WTC11 (cell line): ENCODE results near the gene TRIP10. TPM values are rescaled to one million over a fixed set of nuclear protein-coding genes. Genes with fewer than 3 reads are reported as not detected.

Experiments
- ATAC-seq: fragments of 200-7000 bp; cut with Tn5 transposase; 2 replicates; pipeline ENCODE4 v1.10.0; 2021; ENCODE audit warnings: mild to moderate bottlenecking, moderate library complexity
- CTCF ChIA-PET: fragments of 300-600 bp; sonication (Branson Sonifier 250); formaldehyde crosslinking; loops from one replicate; lab custom pipeline; 2021; ENCODE audit warnings: antibody characterized with exemption; lab: Charles Lee
- POLR2A ChIA-PET: fragments of 350-600 bp; sonication (Branson Sonifier 250); formaldehyde crosslinking; loops from one replicate; lab custom pipeline; 2021; ENCODE audit warnings: antibody characterized with exemption; lab: Charles Lee
- DNase-seq: peaks from one replicate; pipeline ENCODE4 v3.0.0; 2021; ENCODE audit warnings: low spot score
- H3K27ac Mint-ChIP-seq: 2 replicates; pipeline ENCODE4 v1.8.0; 2021; ENCODE audit warnings: mixed read lengths
- H3K27me3 Mint-ChIP-seq: 2 replicates; pipeline ENCODE4 v1.8.0; 2021; ENCODE audit warnings: low read depth, mild to moderate bottlenecking, moderate library complexity, mixed read lengths
- H3K36me3 Mint-ChIP-seq: 2 replicates; pipeline ENCODE4 v1.8.0; 2021; ENCODE audit warnings: mixed read lengths
- H3K4me1 Mint-ChIP-seq: 2 replicates; pipeline ENCODE4 v1.8.0; 2022; ENCODE audit warnings: mixed read lengths
- H3K4me3 Mint-ChIP-seq: 2 replicates; pipeline ENCODE4 v1.8.0; 2021; ENCODE audit warnings: mild to moderate bottlenecking, moderate library complexity, mixed read lengths
- H3K9me3 Mint-ChIP-seq: 2 replicates; pipeline ENCODE4 v1.8.0; 2021; ENCODE audit warnings: mixed read lengths
- ATF1 ChIP-seq: sonication (generic); formaldehyde crosslinking; IDR thresholded peaks from 2 replicates; pipeline ENCODE4 v1.8.1; 2023; ENCODE audit warnings: mild to moderate bottlenecking, moderate library complexity, missing genetic modification reagents
- CBFB ChIP-seq: sonication (generic); formaldehyde crosslinking; IDR thresholded peaks from 2 replicates; pipeline ENCODE4 v1.8.1; 2022; ENCODE audit warnings: mild to moderate bottlenecking, low read depth, missing genetic modification reagents
- CREM ChIP-seq: sonication (generic); formaldehyde crosslinking; IDR thresholded peaks from 2 replicates; pipeline ENCODE4 v1.8.1; 2022; ENCODE audit warnings: mild to moderate bottlenecking, missing genetic modification reagents, moderate library complexity
- ESRRA ChIP-seq: sonication (generic); formaldehyde crosslinking; IDR thresholded peaks from 2 replicates; pipeline ENCODE4 v1.8.1; 2022; ENCODE audit warnings: mild to moderate bottlenecking, missing genetic modification reagents, borderline replicate concordance
- ETV6 ChIP-seq: sonication (generic); formaldehyde crosslinking; IDR thresholded peaks from 2 replicates; pipeline ENCODE4 v1.8.1; 2022; ENCODE audit warnings: mild to moderate bottlenecking, missing genetic modification reagents
- FOXJ3 ChIP-seq: sonication (generic); formaldehyde crosslinking; IDR thresholded peaks from 2 replicates; pipeline ENCODE4 v1.9.0; 2021; ENCODE audit warnings: missing genetic modification reagents, mild to moderate bottlenecking, borderline replicate concordance
- FOXP1 ChIP-seq: sonication (generic); formaldehyde crosslinking; IDR thresholded peaks from 2 replicates; pipeline ENCODE4 v1.8.0; 2022; ENCODE audit warnings: missing genetic modification reagents, mild to moderate bottlenecking, moderate library complexity, borderline replicate concordance
- GRHL2 ChIP-seq: fragments of 250-450 bp; sonication (Bioruptor Pico); IDR thresholded peaks from 2 replicates; pipeline ENCODE4 v1.8.0; 2022; ENCODE audit warnings: mild to moderate bottlenecking, moderate library complexity; ENCODE audit not compliant: insufficient replicate concordance, severe bottlenecking
- NFYB ChIP-seq: sonication (generic); formaldehyde crosslinking; conservative IDR thresholded peaks from 2 replicates; pipeline ENCODE4 v1.8.0; 2022; ENCODE audit warnings: low read depth, missing genetic modification reagents
- NR2C2 ChIP-seq: sonication (generic); formaldehyde crosslinking; IDR thresholded peaks from 2 replicates; pipeline ENCODE4 v1.8.0; 2022; ENCODE audit warnings: mild to moderate bottlenecking, missing genetic modification reagents
- RELA ChIP-seq: sonication (generic); formaldehyde crosslinking; IDR thresholded peaks from 2 replicates; pipeline ENCODE4 v1.8.1; 2022; ENCODE audit warnings: missing genetic modification reagents, mild to moderate bottlenecking, borderline replicate concordance
- RORB ChIP-seq: fragments of 250-450 bp; sonication (Bioruptor Pico); IDR thresholded peaks from 2 replicates; pipeline ENCODE4 v1.9.0; 2021; ENCODE audit warnings: mild to moderate bottlenecking
- SMAD3 ChIP-seq: sonication (generic); formaldehyde crosslinking; IDR thresholded peaks from 2 replicates; pipeline ENCODE4 v1.8.0; 2022; ENCODE audit warnings: missing genetic modification reagents, mild to moderate bottlenecking, borderline replicate concordance
- TCF7 ChIP-seq: sonication (generic); formaldehyde crosslinking; IDR thresholded peaks from 2 replicates; pipeline ENCODE4 v1.8.0; 2022; ENCODE audit warnings: mild to moderate bottlenecking, low read depth, missing genetic modification reagents, moderate library complexity
- ZNF232 ChIP-seq: sonication (generic); formaldehyde crosslinking; IDR thresholded peaks from 2 replicates; pipeline ENCODE4 v1.8.0; 2022; ENCODE audit warnings: mild to moderate bottlenecking, missing genetic modification reagents
- ZNF396 ChIP-seq: fragments of 250-450 bp; sonication (Bioruptor Pico); IDR thresholded peaks from 2 replicates; pipeline ENCODE4 v1.8.0; 2021; ENCODE audit warnings: mild to moderate bottlenecking, moderate library complexity, borderline replicate concordance
- total RNA-seq: library from RNA; stranded (reverse); gene quantifications from 3 replicates; pipeline ENCODE4 v1.2.3, GENCODE V29; 2021
- TF ChIP-seq, protein P1 (sequence below): sonication (generic); formaldehyde crosslinking; conservative IDR thresholded peaks from 2 replicates; pipeline ENCODE4 v1.8.1; 2023; ENCODE audit warnings: mild to moderate bottlenecking, low read depth, missing genetic modification reagents, moderate library complexity
- TF ChIP-seq, protein P2 (sequence below): sonication (generic); formaldehyde crosslinking; conservative IDR thresholded peaks from 2 replicates; pipeline ENCODE4 v1.8.1; 2022; ENCODE audit warnings: mild to moderate bottlenecking, missing genetic modification reagents
- TF ChIP-seq, protein P3 (sequence below): sonication (generic); formaldehyde crosslinking; IDR thresholded peaks from 2 replicates; pipeline ENCODE4 v1.8.1; 2023; ENCODE audit warnings: mild to moderate bottlenecking, missing genetic modification reagents
- TF ChIP-seq, protein P4 (sequence below): fragments of 250-450 bp; sonication (Bioruptor Pico); IDR thresholded peaks from 2 replicates; pipeline ENCODE4 v2.1.2; 2022; ENCODE audit warnings: mild to moderate bottlenecking, moderate library complexity
- TF ChIP-seq, protein P5 (sequence below): fragments of 200-600 bp; IDR thresholded peaks from 2 replicates; pipeline ENCODE4 v1.8.0; 2022; ENCODE audit warnings: antibody characterized with exemption
- TF ChIP-seq, protein P6 (sequence below): sonication (generic); formaldehyde crosslinking; IDR thresholded peaks from 2 replicates; pipeline ENCODE4 v1.8.1; 2023; ENCODE audit warnings: mild to moderate bottlenecking, missing genetic modification reagents, borderline replicate concordance
- TF ChIP-seq, protein P7 (sequence below): sonication (generic); formaldehyde crosslinking; IDR thresholded peaks from 2 replicates; pipeline ENCODE4 v1.8.0; 2022; ENCODE audit warnings: mild to moderate bottlenecking, missing genetic modification reagents

The TRIP10 gene
- total RNA-seq, 1 experiment from 2014 or later, result 76.6 TPM

DNA sequence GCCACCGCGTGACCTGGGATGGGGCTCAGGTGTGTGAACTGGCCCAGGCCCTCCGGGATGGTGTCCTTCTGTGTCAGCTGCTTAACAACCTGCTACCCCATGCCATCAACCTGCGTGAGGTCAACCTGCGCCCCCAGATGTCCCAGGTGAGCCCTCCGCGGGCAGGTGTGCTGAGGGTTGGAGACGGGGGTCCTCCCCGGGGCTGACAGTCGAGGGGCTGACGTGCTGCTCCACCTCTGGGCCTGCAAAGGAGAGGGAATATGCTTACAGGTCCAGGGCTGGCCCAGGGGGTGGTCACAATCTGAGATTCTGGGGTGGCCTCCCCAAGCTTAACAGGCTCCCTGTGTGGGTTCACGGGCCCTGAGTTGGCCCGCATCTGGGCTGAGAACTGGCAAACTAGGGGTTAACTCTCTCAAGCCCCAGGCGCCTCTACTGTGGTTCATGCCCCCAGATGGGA lies 33.4 kb downstream of the TRIP10 start (continued):
- TF ChIP-seq, protein P1, sequence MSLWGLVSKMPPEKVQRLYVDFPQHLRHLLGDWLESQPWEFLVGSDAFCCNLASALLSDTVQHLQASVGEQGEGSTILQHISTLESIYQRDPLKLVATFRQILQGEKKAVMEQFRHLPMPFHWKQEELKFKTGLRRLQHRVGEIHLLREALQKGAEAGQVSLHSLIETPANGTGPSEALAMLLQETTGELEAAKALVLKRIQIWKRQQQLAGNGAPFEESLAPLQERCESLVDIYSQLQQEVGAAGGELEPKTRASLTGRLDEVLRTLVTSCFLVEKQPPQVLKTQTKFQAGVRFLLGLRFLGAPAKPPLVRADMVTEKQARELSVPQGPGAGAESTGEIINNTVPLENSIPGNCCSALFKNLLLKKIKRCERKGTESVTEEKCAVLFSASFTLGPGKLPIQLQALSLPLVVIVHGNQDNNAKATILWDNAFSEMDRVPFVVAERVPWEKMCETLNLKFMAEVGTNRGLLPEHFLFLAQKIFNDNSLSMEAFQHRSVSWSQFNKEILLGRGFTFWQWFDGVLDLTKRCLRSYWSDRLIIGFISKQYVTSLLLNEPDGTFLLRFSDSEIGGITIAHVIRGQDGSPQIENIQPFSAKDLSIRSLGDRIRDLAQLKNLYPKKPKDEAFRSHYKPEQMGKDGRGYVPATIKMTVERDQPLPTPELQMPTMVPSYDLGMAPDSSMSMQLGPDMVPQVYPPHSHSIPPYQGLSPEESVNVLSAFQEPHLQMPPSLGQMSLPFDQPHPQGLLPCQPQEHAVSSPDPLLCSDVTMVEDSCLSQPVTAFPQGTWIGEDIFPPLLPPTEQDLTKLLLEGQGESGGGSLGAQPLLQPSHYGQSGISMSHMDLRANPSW (CRISPR knock-in tag), result no peak
- TF ChIP-seq GRHL2 (CRISPR knock-in tag) (no peak), RELA (CRISPR knock-in tag) (no peak), RORB (CRISPR knock-in tag) (no peak), CREM (no peak)
- TF ChIP-seq, protein P2, sequence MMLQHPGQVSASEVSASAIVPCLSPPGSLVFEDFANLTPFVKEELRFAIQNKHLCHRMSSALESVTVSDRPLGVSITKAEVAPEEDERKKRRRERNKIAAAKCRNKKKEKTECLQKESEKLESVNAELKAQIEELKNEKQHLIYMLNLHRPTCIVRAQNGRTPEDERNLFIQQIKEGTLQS (CRISPR knock-in tag), result no peak
- TF ChIP-seq, protein P3, sequence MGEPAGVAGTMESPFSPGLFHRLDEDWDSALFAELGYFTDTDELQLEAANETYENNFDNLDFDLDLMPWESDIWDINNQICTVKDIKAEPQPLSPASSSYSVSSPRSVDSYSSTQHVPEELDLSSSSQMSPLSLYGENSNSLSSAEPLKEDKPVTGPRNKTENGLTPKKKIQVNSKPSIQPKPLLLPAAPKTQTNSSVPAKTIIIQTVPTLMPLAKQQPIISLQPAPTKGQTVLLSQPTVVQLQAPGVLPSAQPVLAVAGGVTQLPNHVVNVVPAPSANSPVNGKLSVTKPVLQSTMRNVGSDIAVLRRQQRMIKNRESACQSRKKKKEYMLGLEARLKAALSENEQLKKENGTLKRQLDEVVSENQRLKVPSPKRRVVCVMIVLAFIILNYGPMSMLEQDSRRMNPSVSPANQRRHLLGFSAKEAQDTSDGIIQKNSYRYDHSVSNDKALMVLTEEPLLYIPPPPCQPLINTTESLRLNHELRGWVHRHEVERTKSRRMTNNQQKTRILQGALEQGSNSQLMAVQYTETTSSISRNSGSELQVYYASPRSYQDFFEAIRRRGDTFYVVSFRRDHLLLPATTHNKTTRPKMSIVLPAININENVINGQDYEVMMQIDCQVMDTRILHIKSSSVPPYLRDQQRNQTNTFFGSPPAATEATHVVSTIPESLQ, result no peak

DNA sequence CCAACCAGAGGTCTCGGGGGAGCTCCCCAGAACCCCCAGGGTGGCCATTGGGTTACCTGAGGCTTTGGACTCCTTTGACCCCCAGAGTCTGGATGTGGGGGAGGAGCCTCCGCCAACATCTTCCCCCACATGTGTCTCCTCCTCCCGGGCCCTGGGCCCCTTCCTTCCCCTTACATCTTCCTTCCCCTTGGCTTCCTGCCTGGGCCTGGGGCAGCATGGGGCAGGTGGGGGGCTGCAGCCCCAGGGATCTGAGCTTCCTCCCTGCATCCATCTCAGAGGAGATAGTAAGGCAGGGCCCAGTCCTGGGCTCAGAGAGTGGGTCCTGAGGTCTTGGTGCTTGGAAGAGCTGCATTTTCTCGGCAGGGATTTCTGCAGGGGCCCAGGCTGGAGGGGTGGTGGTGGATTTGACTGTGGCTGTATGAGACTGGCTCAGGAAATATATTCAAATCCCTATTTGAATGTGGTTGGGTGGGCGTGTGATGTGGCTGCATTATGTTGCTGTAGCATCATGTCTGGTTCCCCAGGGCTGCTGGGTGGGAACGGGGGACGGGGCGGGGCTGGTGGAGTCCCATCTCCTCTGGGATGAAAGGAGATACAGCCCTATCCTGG lies 33.9 kb downstream of the TRIP10 start:
- peaks cover 6% of the 10 kb centered on the region; the same call in 1 of the 2 replicates for H3K36me3 Mint-ChIP-seq
- peaks cover 6% of the 10 kb centered on the region; the same call in 1 of the 2 replicates for H3K4me1 Mint-ChIP-seq
- H3K27me3 Mint-ChIP-seq, result no peaks in the 10 kb centered on the region; the same call in 1 of the 2 replicates
- ATAC-seq, result peak; percentile 30; the same call in 1 of the 2 replicates
- peaks cover 21% of the 10 kb centered on the region for H3K9me3 Mint-ChIP-seq
- no peak overlapping the region for H3K27ac Mint-ChIP-seq
- no peak overlapping the region for H3K4me3 Mint-ChIP-seq
- DNase-seq, result no peak
- CTCF ChIA-PET, result interaction anchor here (1.1 to 3.5 kb wide), 3 partner anchors 27 to 90 kb away, joined by 4 to 26 read pairs (median 6); no protein-coding TSS in a partner anchor
- POLR2A ChIA-PET, result no interaction called here
- TF ChIP-seq NFYB (CRISPR knock-in tag) (no peak), CBFB (CRISPR knock-in tag) (no peak), SMAD3 (CRISPR knock-in tag) (no peak), ZNF396 (no peak), FOXP1 (no peak), TCF7 (CRISPR knock-in tag) (no peak), ZNF232 (CRISPR knock-in tag) (no peak), ATF1 (CRISPR knock-in tag) (no peak), ETV6 (no peak), NR2C2 (no peak), ESRRA (CRISPR knock-in tag) (no peak), FOXJ3 (no peak)
- TF ChIP-seq, protein P4, sequence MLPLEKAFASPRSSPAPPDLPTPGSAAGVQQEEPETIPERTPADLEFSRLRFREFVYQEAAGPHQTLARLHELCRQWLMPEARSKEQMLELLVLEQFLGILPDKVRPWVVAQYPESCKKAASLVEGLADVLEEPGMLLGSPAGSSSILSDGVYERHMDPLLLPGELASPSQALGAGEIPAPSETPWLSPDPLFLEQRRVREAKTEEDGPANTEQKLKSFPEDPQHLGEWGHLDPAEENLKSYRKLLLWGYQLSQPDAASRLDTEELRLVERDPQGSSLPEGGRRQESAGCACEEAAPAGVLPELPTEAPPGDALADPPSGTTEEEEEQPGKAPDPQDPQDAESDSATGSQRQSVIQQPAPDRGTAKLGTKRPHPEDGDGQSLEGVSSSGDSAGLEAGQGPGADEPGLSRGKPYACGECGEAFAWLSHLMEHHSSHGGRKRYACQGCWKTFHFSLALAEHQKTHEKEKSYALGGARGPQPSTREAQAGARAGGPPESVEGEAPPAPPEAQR (CRISPR knock-in tag), result no peak
- TF ChIP-seq, protein P5, sequence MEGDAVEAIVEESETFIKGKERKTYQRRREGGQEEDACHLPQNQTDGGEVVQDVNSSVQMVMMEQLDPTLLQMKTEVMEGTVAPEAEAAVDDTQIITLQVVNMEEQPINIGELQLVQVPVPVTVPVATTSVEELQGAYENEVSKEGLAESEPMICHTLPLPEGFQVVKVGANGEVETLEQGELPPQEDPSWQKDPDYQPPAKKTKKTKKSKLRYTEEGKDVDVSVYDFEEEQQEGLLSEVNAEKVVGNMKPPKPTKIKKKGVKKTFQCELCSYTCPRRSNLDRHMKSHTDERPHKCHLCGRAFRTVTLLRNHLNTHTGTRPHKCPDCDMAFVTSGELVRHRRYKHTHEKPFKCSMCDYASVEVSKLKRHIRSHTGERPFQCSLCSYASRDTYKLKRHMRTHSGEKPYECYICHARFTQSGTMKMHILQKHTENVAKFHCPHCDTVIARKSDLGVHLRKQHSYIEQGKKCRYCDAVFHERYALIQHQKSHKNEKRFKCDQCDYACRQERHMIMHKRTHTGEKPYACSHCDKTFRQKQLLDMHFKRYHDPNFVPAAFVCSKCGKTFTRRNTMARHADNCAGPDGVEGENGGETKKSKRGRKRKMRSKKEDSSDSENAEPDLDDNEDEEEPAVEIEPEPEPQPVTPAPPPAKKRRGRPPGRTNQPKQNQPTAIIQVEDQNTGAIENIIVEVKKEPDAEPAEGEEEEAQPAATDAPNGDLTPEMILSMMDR, result no peak
- TF ChIP-seq, protein P6, sequence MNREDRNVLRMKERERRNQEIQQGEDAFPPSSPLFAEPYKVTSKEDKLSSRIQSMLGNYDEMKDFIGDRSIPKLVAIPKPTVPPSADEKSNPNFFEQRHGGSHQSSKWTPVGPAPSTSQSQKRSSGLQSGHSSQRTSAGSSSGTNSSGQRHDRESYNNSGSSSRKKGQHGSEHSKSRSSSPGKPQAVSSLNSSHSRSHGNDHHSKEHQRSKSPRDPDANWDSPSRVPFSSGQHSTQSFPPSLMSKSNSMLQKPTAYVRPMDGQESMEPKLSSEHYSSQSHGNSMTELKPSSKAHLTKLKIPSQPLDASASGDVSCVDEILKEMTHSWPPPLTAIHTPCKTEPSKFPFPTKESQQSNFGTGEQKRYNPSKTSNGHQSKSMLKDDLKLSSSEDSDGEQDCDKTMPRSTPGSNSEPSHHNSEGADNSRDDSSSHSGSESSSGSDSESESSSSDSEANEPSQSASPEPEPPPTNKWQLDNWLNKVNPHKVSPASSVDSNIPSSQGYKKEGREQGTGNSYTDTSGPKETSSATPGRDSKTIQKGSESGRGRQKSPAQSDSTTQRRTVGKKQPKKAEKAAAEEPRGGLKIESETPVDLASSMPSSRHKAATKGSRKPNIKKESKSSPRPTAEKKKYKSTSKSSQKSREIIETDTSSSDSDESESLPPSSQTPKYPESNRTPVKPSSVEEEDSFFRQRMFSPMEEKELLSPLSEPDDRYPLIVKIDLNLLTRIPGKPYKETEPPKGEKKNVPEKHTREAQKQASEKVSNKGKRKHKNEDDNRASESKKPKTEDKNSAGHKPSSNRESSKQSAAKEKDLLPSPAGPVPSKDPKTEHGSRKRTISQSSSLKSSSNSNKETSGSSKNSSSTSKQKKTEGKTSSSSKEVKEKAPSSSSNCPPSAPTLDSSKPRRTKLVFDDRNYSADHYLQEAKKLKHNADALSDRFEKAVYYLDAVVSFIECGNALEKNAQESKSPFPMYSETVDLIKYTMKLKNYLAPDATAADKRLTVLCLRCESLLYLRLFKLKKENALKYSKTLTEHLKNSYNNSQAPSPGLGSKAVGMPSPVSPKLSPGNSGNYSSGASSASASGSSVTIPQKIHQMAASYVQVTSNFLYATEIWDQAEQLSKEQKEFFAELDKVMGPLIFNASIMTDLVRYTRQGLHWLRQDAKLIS (CRISPR knock-in tag), result no peak
- TF ChIP-seq, protein P7, sequence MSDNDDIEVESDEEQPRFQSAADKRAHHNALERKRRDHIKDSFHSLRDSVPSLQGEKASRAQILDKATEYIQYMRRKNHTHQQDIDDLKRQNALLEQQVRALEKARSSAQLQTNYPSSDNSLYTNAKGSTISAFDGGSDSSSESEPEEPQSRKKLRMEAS (CRISPR knock-in tag), result no peak
